Activated CD8-positive, alpha-beta T cell treated with anti-CD3 and anti-CD28 coated beads for 36 hours (primary cell): ENCODE data around the gene MATR3. TPM values are rescaled to one million over a fixed set of nuclear protein-coding genes. Genes with fewer than 3 reads are reported as not detected.
A peak's percentile ranks its signal among the peaks of the same experiment; 100 is the strongest.

Source experiments
- ATAC-seq: fragments of 200-7000 bp; cut with Tn5 transposase; one replicate; pipeline ENCODE4 v1.10.0; 2021; ENCODE audit warnings: mild to moderate bottlenecking, moderate library complexity
- CTCF ChIA-PET: fragments of 350-600 bp; sonication (Branson Sonifier 250); formaldehyde crosslinking; loops from one replicate; lab custom pipeline; 2021; ENCODE audit warnings: antibody characterized with exemption; lab: Charles Lee
- POLR2A ChIA-PET: fragments of 350-600 bp; sonication (Branson Sonifier 250); formaldehyde crosslinking; loops from one replicate; lab custom pipeline; 2021; ENCODE audit warnings: antibody characterized with exemption; lab: Charles Lee
- DNase-seq: peaks from one replicate; pipeline ENCODE4 v3.0.0-alpha.2; 2020
- H3K27ac Mint-ChIP-seq: one replicate; pipeline ENCODE4 v1.8.0; 2021; ENCODE audit warnings: mild to moderate bottlenecking, mixed read lengths
- H3K27me3 Mint-ChIP-seq: one replicate; pipeline ENCODE4 v1.8.0; 2021; ENCODE audit warnings: mixed read lengths
- H3K36me3 Mint-ChIP-seq: one replicate; pipeline ENCODE4 v1.8.0; 2021; ENCODE audit warnings: low read depth, mixed read lengths
- H3K4me1 Mint-ChIP-seq: one replicate; pipeline ENCODE4 v1.8.0; 2021; ENCODE audit warnings: low read depth, mixed read lengths
- H3K4me3 Mint-ChIP-seq: one replicate; pipeline ENCODE4 v1.8.0; 2021; ENCODE audit warnings: mild to moderate bottlenecking, moderate library complexity, mixed read lengths
- H3K9me3 Mint-ChIP-seq: one replicate; pipeline ENCODE4 v1.8.0; 2021; ENCODE audit warnings: mixed read lengths
- CTCF ChIP-seq: fragments of 200-600 bp; IDR thresholded peaks from one replicate; pipeline ENCODE4 v1.8.0; 2022; ENCODE audit warnings: antibody characterized with exemption, mild to moderate bottlenecking
- intact Hi-C: fragments of 100-400 bp; cut with micrococcal nuclease; formaldehyde crosslinking; loops from one replicate; pipeline ENCODE4 v1.10.0; 2022
- total RNA-seq, 2 experiments: library from RNA; stranded (reverse); gene quantifications; one replicate each; pipeline ENCODE4 v1.2.3, GENCODE V29; 2021

MATR3 gene
- total RNA-seq, 2 experiments from 2014 or later, result 181 to 209 TPM

GRCh38 chr5:139271201-139272027, 22.1 kb upstream of the MATR3 start:
- POLR2A ChIA-PET, result interaction anchor here (1.4 kb wide), 1 partner anchor 126 kb away, joined by 3 read pairs; no protein-coding TSS in a partner anchor
- CTCF ChIA-PET, result interaction anchor here (0.8 to 3.2 kb wide), 7 partner anchors 9 to 481 kb away, joined by 3 to 11 read pairs (median 4); partner anchors contain the start of gene SIL1
- peaks cover 2% of the 10 kb centered on the region for H3K27me3 Mint-ChIP-seq
- H3K27ac Mint-ChIP-seq, result no peak overlapping the region
- H3K4me1 Mint-ChIP-seq, result peaks cover 46% of the 10 kb centered on the region
- DNase-seq, result no peak
- H3K36me3 Mint-ChIP-seq, result peaks cover 23% of the 10 kb centered on the region
- TF ChIP-seq CTCF, result no peak
- H3K9me3 Mint-ChIP-seq, result no peaks in the 10 kb centered on the region
- intact Hi-C loops, result no loop called here
- H3K4me3 Mint-ChIP-seq, result no peak overlapping the region
- ATAC-seq, result no peak

- ChIA-PET CTCF (interaction anchor here (0.8 to 3.2 kb wide), 9 partner anchors 10 to 693 kb away, joined by 3 to 11 read pairs (median 3); partner anchors contain the start of genes CTNNA1 and SIL1), POLR2A (interaction anchor here (0.7 to 18.0 kb wide), 7 partner anchors 12 to 729 kb away, joined by 3 to 384 read pairs (median 3); partner anchors contain the start of genes ETF1, HSPA9 and MATR3)
- peaks cover 34% of the 10 kb centered on the region for H3K36me3 Mint-ChIP-seq
- peak overlapping the region; percentile 92 for H3K27ac Mint-ChIP-seq
- TF ChIP-seq CTCF, result no peak
- intact Hi-C loops, result no loop called here
- peaks cover 58% of the 10 kb centered on the region for H3K4me1 Mint-ChIP-seq
- H3K27me3 Mint-ChIP-seq, result peaks cover 2% of the 10 kb centered on the region
- H3K9me3 Mint-ChIP-seq, result no peaks in the 10 kb centered on the region
- no peak for ATAC-seq
- DNase-seq, result peak; percentile 67
- H3K4me3 Mint-ChIP-seq, result peak overlapping the region; percentile 97
These were observed 20.8 kb upstream of the MATR3 start for GRCh38 chr5:139272471-139273321.

- H3K4me1 Mint-ChIP-seq, result peaks cover 56% of the 10 kb centered on the region
- ATAC-seq (peak; percentile 25), DNase-seq (no peak)
These were observed 20.3 kb upstream of the MATR3 start for GRCh38 chr5:139273322-139273571.

GRCh38 chr5:139273572-139274289, 19.8 kb upstream of the MATR3 start:
- no peaks in the 10 kb centered on the region for H3K9me3 Mint-ChIP-seq
- peaks cover 43% of the 10 kb centered on the region for H3K36me3 Mint-ChIP-seq
- intact Hi-C loops, result no loop called here
- H3K27ac Mint-ChIP-seq, result peak overlapping the region; percentile 92
- CTCF ChIA-PET, result interaction anchor here (1.3 to 3.2 kb wide), 2 partner anchors 22 to 69 kb away, joined by 4 to 11 read pairs; no protein-coding TSS in a partner anchor
- peaks cover 58% of the 10 kb centered on the region for H3K4me1 Mint-ChIP-seq
- ATAC-seq, result peak; percentile 93
- H3K4me3 Mint-ChIP-seq, result peak overlapping the region; percentile 97
- peaks cover 2% of the 10 kb centered on the region for H3K27me3 Mint-ChIP-seq
- TF ChIP-seq CTCF, result no peak
- DNase-seq, result peak; percentile 90
- POLR2A ChIA-PET, result interaction anchor here (0.6 to 18.0 kb wide), 4 partner anchors 25 to 689 kb away, joined by 3 to 384 read pairs (median 4); partner anchors contain the start of genes MATR3 and PAIP2

More at GRCh38 chr5:139273322-139273571, 20.3 kb upstream of the MATR3 start:
- H3K9me3 Mint-ChIP-seq, result no peaks in the 10 kb centered on the region
- CTCF ChIA-PET, result interaction anchor here (1.3 to 3.2 kb wide), 3 partner anchors 21 to 521 kb away, joined by 3 to 11 read pairs (median 4); partner anchors contain the start of gene CTNNA1
- peak overlapping the region; percentile 92 for H3K27ac Mint-ChIP-seq
- intact Hi-C loops, result no loop called here
- H3K36me3 Mint-ChIP-seq, result peaks cover 38% of the 10 kb centered on the region
- TF ChIP-seq CTCF, result no peak
- peaks cover 2% of the 10 kb centered on the region for H3K27me3 Mint-ChIP-seq
- H3K4me3 Mint-ChIP-seq, result peak overlapping the region; percentile 97
- POLR2A ChIA-PET, result interaction anchor here (0.7 to 18.0 kb wide), 6 partner anchors 13 to 730 kb away, joined by 3 to 384 read pairs (median 3); partner anchors contain the start of genes ETF1, MATR3 and PAIP2
